GM19467 (cell line): ENCODE measurements around the gene CCDC70.

Source experiments
- ATAC-seq: cut with Tn5 transposase; IDR thresholded peaks from one replicate; pipeline ENCODE4 v1.9.1; 2021; ENCODE audit warnings: mild to moderate bottlenecking, moderate library complexity; ENCODE audit not compliant: unreplicated experiment

The CCDC70 gene

DNA sequence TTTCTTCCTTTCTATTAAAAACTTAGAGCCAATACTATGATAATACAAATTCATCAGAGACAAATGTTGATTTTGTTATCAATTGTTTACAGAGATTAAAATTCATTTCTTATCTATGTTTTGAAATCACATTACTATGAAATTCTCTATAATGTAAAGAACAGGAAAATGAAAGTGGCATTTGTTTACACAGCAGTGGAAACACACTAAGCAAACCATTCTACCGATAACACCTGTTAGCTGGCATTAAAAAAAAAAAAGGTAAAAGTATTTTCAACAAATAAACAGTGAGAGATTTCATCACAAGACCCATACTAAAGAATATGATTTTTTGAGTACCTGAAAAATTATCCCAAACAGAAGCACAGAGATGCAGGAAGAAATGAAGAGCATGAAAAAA is 4.8 kb upstream of the CCDC70 start:
- no peak for ATAC-seq

DNA sequence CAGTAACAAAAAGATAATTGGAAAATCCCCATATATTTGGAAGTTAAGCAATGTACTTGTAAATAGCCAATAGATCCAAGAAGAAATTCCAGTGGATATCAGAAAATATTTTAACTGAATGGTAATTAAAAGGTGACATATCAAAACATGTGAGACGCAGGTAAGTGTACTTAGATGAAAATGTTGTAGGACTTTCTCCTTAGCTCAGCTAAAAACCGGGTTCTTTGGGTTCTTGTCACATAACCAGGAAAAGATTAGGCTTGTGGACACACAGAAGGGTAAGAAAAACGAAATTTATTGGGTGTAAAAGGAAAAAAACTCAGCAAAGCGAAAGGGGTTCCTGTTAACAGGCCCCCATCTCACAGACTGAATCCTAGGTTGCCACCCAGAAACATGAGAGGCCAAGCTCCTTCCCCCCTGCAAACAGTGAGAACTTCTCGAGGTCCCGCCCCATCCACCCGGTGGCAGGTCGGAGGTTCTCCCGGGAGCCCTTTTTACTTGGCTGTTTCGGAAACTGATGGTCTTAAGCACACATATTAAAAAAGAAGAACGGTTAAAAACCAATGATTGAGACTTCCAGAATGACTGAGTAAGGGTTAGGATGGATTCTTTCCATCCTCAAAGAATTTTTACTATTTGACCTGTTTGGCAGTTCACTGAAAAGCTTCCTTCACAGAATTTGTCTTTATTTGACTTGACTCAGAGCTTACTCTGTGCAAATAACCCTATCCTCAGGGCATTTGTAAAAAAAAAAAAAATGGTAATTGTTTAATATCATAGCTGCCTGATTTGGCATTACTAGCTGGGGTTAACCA is 3.1 kb upstream of the CCDC70 start:
- ATAC-seq = no peak

DNA sequence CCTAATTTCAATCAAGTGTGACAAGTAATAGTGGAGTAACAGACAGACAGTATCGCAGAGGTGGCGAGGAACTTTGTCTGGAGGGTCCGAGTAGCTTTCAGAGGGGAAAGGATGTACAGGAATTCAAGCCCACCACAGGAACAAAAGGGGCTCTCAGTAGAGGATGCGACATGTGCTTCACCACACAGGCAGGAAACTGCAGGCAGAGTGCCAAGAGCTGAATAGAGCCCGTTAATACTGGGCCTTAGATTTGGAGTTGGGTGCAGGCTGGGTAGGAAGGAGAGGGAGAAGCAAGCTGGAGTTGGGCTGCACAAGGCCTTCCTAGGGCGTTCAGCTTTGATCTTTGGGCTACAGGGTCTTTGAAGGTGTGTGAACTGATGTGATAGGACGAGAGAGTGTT is 1.2 kb downstream of the CCDC70 start:
- ATAC-seq = no peak

DNA sequence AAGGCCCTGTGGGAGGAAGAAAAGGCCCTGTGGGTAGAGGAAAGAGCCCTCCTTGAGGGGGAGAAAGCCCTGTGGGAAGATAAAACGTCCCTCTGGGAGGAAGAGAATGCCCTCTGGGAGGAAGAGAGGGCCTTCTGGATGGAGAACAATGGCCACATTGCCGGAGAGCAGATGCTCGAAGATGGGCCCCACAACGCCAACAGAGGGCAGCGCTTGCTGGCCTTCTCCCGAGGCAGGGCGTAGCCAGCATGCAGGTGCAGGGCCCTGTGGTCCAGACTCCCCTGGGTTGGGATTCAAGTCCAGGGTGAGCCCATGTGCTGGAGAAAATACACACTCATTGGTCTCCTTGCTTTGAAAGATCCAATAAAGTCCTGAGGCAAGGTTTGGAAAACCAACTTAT is 4.1 kb downstream of the CCDC70 start:
- no peak for ATAC-seq

DNA sequence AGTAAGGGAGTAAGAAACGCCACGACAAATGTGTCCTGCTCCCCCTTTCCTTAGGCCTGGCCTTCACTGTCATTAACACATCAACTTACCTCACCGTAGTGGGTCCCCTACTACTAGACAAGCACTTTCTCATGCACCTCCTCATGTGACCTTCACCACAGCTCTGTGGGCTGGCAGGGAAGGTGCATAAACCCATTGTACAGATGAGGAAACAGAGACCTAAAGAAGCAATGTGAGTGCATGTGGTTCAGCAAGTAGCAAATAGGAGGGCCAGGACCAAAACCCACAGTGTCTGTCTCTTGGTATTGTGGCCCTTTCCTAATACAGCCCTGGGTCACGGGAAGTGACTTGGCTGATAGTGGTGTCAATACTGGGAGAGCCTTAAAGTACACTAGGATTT is 5.3 kb downstream of the CCDC70 start:
- no peak for ATAC-seq

DNA sequence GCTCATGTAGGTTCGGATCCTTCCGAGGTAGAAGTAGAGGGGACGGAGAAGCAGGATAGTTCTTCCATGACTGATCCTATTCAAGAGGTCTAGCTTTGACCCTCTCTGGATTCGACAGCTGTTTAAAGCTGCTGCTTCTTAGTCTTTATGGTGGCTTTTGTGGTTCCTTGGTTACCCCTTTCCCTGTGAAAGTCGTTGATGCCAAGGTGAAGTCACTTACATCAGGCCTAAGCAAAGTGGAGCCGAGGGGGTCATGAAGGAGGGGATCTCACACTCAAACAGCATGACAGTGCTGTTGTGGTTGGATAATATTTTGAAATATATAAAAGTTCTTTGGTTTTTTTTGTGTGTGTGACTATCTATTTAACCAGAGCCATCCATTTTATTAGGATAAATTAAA is 8.1 kb downstream of the CCDC70 start:
- ATAC-seq = no peak

DNA sequence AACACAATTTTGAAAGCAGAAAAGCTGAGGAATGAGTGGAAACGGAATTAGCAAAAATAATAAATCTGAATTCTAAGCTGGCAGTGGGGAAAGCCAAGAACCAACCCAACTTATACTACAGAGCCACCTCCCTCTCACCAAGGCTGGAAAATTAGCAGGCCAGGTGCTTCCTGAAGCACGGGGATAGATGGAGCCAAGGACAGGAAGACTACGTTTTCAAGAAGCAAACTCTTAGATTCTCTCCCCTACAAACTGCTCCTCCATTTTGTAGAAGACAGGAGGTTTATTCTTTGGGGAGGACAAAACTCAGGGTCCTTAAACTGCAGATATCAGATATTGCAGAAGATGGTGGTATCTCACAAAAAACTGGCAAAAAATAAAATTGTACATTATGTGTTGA is 8.8 kb downstream of the CCDC70 start:
- ATAC-seq = no peak

DNA sequence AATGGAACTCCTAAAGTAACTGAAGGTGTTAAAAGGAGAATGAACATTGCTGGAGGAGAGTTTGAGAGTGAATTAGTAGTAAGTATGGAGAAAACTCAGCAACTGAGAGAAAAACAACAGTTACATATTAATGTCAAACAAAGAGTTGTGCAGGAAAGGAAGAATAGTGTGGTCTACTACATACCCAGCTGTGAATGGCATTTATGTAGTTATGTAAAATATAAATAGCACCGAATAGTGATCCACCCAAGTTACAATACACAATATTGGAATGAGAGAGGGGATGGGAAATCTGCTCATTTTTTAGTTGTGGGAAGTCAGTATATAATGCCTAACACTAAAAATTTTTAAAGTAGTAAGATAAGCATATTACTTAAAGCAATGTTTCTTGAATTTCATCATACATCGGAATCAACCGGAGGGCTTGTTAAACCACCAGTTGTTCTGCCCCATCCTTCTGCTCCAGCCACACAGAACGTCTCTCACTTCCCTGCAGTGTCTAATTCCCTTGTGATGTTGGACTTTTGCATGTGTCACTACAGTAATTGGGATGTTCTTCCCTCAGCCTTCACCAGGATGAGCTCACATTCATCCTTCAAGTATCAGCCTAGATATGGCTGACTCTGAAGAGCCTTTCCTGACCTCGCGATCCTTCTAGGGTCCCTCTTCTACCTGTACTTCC is 11.5 kb downstream of the CCDC70 start:
- ATAC-seq = no peak

DNA sequence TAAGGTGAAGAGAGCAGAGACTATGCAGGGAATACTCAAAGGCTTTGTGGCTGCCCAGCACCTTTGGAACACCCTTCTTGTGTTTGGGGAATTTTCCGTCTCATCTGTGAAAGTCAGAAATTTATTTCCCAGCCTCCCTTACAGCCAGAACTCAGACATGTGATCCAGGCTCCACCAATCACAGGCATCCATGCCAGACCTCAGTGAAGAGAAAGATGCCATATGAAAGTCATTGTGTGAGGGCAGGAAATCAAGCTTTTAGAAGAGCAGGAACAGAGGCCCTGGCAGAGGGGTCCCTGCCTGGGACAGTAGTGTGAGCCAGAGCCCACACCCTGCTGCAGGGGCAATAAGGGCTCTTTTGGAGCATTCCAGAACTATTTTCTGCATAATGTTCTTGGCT is 12.1 kb downstream of the CCDC70 start:
- no peak for ATAC-seq

DNA sequence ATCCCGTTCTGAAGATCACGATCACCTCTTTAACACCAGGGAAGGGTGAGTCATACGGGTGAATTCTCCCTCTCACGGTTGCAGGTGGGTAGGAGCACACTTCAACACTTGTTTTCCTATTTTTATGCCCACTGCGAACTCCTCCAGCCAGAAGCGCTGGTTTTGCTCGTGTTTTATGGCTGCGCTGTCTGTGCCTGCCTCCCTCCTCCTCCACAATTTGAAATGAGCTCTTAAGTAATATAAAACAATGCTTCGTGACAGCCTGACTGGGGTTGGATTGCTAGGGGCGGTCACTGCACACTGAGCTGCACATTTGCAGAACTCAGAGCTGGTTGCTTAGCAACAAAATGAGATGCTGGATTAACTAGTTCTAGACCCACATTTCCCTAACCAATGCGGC is 12.9 kb downstream of the CCDC70 start:
- no peak for ATAC-seq

DNA sequence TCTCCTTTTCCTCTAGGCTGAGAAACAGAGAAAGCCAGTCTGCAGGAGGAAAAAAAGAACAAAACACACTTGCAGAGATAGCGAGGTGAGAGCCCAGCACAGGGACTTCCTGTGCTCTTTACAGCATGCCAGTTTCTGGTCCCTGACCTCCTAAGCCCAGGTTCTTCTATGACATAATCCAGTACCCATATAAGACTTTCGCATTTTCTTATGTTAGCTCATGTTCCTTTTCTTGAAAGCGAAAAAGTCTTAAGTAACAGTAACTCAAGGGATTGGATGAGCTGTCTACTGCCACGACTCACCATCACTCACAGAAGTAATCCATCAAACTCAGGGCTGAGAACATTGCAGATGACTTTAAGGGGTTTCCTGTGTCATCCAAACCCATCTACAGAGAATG is 17.4 kb downstream of the CCDC70 start:
- ATAC-seq = no peak

DNA sequence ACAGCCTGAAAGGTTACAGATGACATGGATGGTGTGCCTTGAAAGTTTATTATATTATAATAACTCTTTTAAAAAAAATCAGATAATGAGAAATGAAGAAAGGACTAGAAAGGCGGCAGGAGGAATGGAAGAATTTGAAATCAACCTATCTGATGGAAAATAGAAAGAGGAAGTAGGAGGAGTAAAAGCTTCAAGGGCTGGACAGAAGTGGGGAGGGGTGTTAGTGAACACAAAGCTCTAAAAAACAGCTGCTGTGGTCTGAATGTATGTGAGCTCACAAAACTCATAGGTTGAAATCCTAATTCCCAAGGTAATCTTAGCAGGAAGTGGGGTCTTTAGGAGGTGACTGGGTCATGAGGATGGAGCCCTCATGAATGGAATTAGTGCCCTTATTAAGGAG is 19.5 kb downstream of the CCDC70 start:
- no peak for ATAC-seq

DNA sequence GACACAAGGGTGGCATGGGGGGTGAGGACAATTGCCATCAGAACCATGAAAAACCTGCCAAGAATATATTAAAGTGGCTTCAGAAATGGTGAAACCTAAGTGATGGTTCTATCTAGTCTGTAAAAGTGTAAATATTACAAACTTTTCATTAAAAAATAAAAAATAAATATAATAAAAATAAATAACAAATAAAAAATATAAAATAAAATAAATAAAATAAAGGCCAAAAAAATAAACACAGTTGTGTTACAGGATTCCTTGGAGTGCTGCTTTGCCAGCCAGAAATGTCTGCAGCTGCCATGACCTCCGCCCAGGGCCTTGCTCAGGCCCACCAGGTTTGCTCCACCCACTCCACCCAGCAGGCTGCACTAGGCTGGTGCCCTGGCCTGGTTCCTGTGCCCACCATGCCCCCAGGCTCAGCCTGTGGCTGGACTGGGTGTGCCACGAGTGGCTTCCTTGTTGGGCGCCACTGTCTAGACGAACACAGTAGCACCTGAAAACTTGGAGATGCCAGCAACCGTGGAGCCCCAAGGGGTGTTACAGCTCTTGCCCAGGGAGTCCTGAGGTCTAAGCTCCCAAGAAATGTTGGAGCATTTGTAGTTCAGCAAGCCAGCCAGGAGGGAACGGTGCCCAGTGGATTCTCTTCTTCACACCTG is 20.9 kb downstream of the CCDC70 start:
- ATAC-seq = no peak

DNA sequence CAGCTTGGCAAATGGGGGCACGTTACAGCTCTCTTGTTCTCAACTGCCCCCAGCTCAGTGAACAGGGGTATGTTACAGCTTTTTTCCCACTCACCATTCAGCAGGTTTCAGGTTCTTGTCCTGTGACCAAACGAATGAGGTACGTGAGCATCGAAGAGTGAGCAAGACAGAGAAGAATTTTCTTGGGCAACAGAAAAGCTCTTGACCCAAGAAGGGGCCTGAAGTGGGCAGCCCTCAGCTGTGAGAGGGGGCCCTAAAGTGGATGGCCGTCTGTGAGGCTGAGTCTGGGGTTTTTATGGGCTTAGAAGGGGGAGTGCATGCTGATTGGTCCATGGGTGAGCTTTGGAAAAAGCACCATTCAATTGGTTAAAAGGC is 21.4 kb downstream of the CCDC70 start:
- ATAC-seq = no peak

DNA sequence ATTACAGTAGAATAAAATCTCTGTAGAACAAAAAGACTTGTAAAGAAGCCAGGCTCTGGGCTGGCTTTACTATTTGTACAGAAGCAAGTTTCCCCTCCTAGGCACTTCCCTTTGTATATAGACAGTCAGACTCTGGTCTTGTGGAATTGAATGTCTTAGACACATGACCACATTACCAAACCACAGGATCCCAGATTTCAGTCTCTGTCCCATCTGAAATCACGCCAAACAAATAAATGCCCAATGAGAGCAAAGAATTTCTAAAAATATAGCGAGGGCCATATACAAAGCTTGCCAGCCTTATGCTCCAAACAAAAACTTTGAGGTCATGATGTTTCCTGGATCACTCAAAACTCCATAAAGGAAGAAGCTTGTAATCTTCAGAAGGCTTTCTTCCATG is 23.9 kb downstream of the CCDC70 start:
- ATAC-seq = no peak

DNA sequence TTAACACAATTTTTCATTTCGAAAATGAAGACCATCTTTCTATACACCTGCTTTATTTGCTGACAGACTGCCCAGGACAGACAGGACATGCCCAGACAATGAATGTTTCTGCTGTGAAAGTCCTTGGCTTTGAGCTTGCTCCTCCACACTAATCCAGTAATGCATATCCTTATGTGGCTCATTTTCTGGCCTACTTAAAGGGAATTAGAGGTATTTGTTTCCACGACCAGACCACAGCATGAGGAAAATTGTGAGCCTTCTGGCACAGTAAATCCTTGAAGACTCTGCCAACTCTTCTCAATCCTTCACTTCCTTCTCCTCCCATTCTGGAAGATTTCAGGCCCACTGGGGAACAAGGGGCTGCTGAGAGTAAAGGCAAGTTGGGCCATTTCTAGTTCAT is 25.7 kb downstream of the CCDC70 start:
- ATAC-seq = no peak

DNA sequence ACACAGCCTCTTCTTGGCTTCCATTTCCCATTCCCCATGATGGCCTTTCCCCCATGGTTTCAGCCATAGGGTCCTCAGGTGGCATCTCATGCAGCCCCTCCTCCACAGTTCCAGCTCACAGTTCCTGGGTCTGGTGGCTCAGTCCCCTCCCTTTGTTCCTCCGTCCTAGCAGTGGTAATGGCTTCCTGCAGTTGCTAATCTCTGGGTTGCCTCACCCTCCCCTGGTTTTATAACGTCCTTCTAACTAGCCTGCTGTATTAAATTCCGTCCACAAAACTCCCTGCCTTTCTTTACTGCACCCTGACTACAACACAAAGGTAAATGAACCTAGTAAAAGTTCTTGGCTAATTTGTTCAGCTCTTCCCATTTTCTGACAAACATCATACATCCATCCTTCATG is 30.9 kb downstream of the CCDC70 start:
- ATAC-seq = no peak

DNA sequence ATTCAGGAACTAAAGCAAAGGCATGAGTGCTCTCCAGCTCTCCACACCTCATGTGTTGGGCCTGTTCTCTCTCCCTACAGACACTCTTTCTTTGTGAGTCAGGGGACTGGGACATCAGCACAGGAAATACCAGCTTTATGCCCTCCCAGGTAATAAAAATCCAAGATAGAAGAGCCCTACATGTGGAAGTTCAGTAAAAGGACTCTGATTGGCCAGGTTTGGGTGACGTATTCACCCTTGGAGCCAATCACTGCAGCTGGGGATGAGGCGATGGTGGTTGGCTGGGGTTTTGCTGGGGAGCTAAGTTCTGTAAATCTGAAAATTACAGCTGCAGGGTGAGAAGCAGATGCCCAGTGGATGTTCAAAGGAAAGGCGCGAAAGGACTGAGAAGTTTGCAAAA is 32.5 kb downstream of the CCDC70 start:
- no peak for ATAC-seq

DNA sequence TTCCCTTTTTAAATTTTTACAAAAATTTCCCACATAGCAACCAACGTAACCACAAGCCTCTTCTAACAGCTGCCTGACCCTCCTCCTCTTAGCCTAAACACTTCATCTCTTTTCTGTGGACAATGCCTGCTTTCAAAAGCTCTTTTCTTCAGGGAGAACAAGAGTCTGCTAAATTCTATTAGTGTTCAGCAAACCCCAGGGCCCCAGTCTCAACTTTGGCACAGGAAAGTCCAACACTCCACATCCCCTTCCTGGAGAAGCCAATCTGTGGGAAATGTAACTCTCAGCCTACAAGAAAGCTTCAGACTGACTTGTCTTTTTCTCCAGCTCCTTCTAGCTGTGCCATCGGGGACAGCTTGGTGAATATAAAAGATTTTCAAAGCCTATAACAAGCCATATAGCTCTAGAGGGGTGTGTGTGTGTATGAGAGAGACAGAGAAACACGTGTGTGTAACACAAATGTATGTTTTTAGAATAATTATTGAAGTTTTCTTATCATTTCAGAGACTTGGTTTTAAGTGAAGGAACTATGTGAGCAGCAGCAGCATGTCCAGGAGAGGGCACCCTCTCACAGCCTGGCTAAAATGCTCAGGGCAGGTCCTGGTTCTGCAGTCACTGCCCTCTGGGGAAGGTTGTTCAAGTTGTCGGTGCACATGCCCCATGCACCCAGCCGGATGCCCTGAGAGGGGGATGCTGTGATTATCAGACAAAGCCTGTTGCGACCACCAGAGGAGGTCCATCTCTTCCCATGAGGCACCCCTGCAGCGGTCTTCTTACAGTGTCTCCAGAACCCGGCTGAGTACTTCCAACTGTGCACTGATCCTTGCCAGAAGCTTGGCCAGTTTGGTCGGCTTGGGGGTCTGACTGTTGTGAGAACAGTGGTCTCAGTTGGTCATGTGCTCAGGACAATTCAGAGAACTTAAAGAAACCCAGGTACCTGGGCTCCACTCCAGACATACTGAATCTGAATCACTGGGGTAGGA is 34.4 kb downstream of the CCDC70 start:
- ATAC-seq = peak; percentile 63

DNA sequence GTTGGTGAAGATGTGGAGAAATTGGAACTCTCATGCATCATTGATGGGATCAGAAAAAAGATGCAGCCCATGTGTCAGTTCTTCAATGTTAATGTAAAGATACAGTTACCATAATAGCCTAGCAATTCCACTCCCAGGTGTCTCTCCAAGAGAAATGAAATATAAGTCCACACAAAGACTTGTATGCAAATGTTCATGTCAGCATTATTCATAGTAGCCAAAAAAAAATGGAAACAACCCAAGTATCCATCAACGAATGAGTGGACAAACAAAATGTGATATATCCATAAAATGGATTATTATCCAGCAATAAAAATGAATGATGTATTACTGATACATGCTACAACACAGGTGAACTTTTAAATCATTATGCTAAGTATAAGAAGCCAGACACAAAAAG is 38.7 kb downstream of the CCDC70 start:
- ATAC-seq = no peak

DNA sequence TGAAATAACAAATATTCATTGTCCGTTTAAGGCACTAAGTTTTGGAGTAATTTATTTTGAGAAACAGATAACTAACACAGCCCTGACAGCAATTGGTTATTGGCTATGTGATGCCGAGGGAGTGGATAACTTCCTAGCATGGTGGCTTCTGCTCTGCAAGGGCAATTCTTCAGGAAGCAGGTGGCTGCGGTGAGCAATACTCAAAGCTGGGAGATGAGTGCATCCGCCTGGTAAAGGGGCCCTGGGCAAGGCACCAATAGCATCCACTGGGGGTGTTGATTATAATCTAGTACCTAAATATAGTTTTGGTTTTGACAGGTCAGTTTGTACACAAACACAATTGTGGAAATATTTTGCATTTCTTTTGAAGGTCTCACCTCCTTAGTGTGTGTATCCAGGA is 41.0 kb downstream of the CCDC70 start:
- ATAC-seq = no peak
